BE2C (cell line): Measurements from ENCODE around the gene GINS2.

Experiments
- DNase-seq: peaks from one replicate; pipeline ENCODE4 v3.0.0-alpha.2; 2020
- H3K27me3 ChIP-seq: fragments of 250-450 bp; sonication (Bioruptor Pico); 2 replicates; pipeline ENCODE4 v1.5.1; 2020; ENCODE audit warnings: mild to moderate bottlenecking
- H3K36me3 ChIP-seq: fragments of 250-450 bp; sonication (Bioruptor Pico); 2 replicates; pipeline ENCODE4 v1.5.1; 2020; ENCODE audit warnings: mild to moderate bottlenecking
- H3K4me1 ChIP-seq: fragments of 250-450 bp; sonication (Bioruptor Pico); 2 replicates; pipeline ENCODE4 v1.5.1; 2020
- H3K4me3 ChIP-seq: 2 replicates; pipeline ENCODE4 v1.5.1; 2011; ENCODE audit warnings: low read depth, low read length
- H3K9me3 ChIP-seq: fragments of 250-450 bp; sonication (Bioruptor Pico); 2 replicates; pipeline ENCODE4 v1.5.1; 2020
- CTCF ChIP-seq: IDR thresholded peaks from 2 replicates; pipeline ENCODE4 v1.5.1; 2012; ENCODE audit warnings: mild to moderate bottlenecking, low read depth, low read length

The GINS2 gene

GRCh38 chr16:85689950-85690320 lies 1.2 kb upstream of the GINS2 start:
- Histone ChIP-seq H3K4me3 (no peak overlapping the region), H3K36me3 (peaks cover 10% of the 10 kb centered on the region), H3K27me3 (no peaks in the 10 kb centered on the region), H3K9me3 (no peaks in the 10 kb centered on the region), H3K4me1 (no peaks in the 10 kb centered on the region)
- DNase-seq: no peak
- no peak for TF ChIP-seq CTCF

- H3K4me1 ChIP-seq: no peaks in the 10 kb centered on the region
- H3K9me3 ChIP-seq: no peaks in the 10 kb centered on the region
- H3K27me3 ChIP-seq: no peaks in the 10 kb centered on the region
- peak overlapping the region; percentile 44 for H3K4me3 ChIP-seq
- H3K36me3 ChIP-seq: peaks cover 10% of the 10 kb centered on the region
- no peak for DNase-seq
- no peak for TF ChIP-seq CTCF
These were observed 663 bp upstream of the GINS2 start for GRCh38 chr16:85689285-85689949.

GRCh38 chr16:85687651-85688471 lies 893 bp downstream of the GINS2 start:
- Histone ChIP-seq H3K27me3 (no peaks in the 10 kb centered on the region), H3K9me3 (no peaks in the 10 kb centered on the region), H3K36me3 (peaks cover 20% of the 10 kb centered on the region), H3K4me1 (no peaks in the 10 kb centered on the region), H3K4me3 (peak overlapping the region; percentile 66)
- DNase-seq: no peak
- no peak for TF ChIP-seq CTCF

GRCh38 chr16:85686912-85687591 lies 1.7 kb downstream of the GINS2 start:
- H3K9me3 ChIP-seq: no peaks in the 10 kb centered on the region
- peaks cover 22% of the 10 kb centered on the region for H3K36me3 ChIP-seq
- H3K27me3 ChIP-seq: no peaks in the 10 kb centered on the region
- no peaks in the 10 kb centered on the region for H3K4me1 ChIP-seq
- no peak for TF ChIP-seq CTCF
- no peak overlapping the region for H3K4me3 ChIP-seq
- DNase-seq: no peak

- Histone ChIP-seq H3K27me3 (no peaks in the 10 kb centered on the region), H3K4me1 (no peaks in the 10 kb centered on the region), H3K9me3 (no peaks in the 10 kb centered on the region), H3K36me3 (peaks cover 35% of the 10 kb centered on the region), H3K4me3 (no peak overlapping the region)
- no peak for DNase-seq
- TF ChIP-seq CTCF: no peak
These were observed 3.5 kb downstream of the GINS2 start for GRCh38 chr16:85685251-85685650.

GRCh38 chr16:85683363-85683762 lies 5.4 kb downstream of the GINS2 start:
- Histone ChIP-seq H3K4me3 (no peak overlapping the region), H3K9me3 (no peaks in the 10 kb centered on the region), H3K4me1 (no peaks in the 10 kb centered on the region), H3K36me3 (peaks cover 52% of the 10 kb centered on the region), H3K27me3 (no peaks in the 10 kb centered on the region)
- DNase-seq: no peak
- TF ChIP-seq CTCF: no peak
